OCI-LY3 (cell line): ENCODE data around the gene VKORC1.

Experiments
- H2AFZ ChIP-seq: fragments of 200-600, 300-600 bp; shearing (Covaris generic); 2 replicates; pipeline ENCODE4 v1.6.0; 2014; ENCODE audit warnings: antibody characterized with exemption, low read depth, low read length
- H3K27ac ChIP-seq: fragments of 200-600, 300-600 bp; sonication (generic); 2 replicates; pipeline ENCODE4 v1.5.1; 2014; ENCODE audit warnings: mild to moderate bottlenecking, low read length, moderate library complexity, mixed read lengths
- H3K27me3 ChIP-seq: fragments of 200-600, 300-600 bp; sonication (generic); 2 replicates; pipeline ENCODE4 v1.6.1; 2014; ENCODE audit warnings: low read depth, low read length, mixed read lengths
- H3K36me3 ChIP-seq: fragments of 200-600, 300-600 bp; sonication (generic); replicated peaks from 2 replicates; pipeline ENCODE3; 2014; ENCODE audit warnings: low read depth, low read length, mixed read lengths
- H3K4me1 ChIP-seq: fragments of 300-600, 200-600 bp; sonication (generic); 2 replicates; pipeline ENCODE4 v1.6.1; 2014; ENCODE audit warnings: low read length, mixed read lengths
- H3K4me2 ChIP-seq: fragments of 200-600, 300-600 bp; sonication (generic); 2 replicates; pipeline ENCODE4 v1.6.1; 2014; ENCODE audit warnings: low read length, mixed read lengths
- H3K4me3 ChIP-seq: fragments of 300-600, 200-600 bp; sonication (generic); 2 replicates; pipeline ENCODE4 v1.5.1; 2014; ENCODE audit warnings: antibody characterized with exemption, mild to moderate bottlenecking, low read length, moderate library complexity
- H3K79me2 ChIP-seq: fragments of 300-600, 200-600 bp; shearing (Covaris generic); 2 replicates; pipeline ENCODE4 v1.6.1; 2014; ENCODE audit warnings: mild to moderate bottlenecking, low read length, mixed read lengths
- H3K9ac ChIP-seq: fragments of 300-600, 200-600 bp; shearing (Covaris generic); 2 replicates; pipeline ENCODE4 v1.6.0; 2014; ENCODE audit warnings: mild to moderate bottlenecking, low read length, moderate library complexity
- H3K9me3 ChIP-seq: fragments of 200-600, 300-600 bp; shearing (Covaris generic); 2 replicates; pipeline ENCODE4 v1.6.1; 2014; ENCODE audit warnings: low read length, mixed read lengths; ENCODE audit not compliant: insufficient read depth
- H4K20me1 ChIP-seq: fragments of 200-600, 300-600 bp; sonication (generic); 2 replicates; pipeline ENCODE4 v1.6.1; 2016; ENCODE audit warnings: low read length, mixed read lengths; ENCODE audit not compliant: insufficient read depth
- CTCF ChIP-seq: fragments of 200-600, 300-600 bp; sonication (generic); IDR thresholded peaks from 2 replicates; pipeline ENCODE4 v1.5.1; 2014; ENCODE audit warnings: antibody characterized with exemption, low read length, low read depth
- EZH2phosphoT487 ChIP-seq: fragments of 200-600 bp; shearing (Covaris generic); IDR thresholded peaks from 2 replicates; pipeline ENCODE4 v1.6.1; 2018; ENCODE audit warnings: antibody characterized with exemption, mixed run types, low read depth

Gene VKORC1

GRCh38 chr16:31083981-31084380 lies 10.6 kb downstream of the VKORC1 start:
- no peak overlapping the region for H3K27ac ChIP-seq
- H3K9me3 ChIP-seq: no peaks in the 10 kb centered on the region
- no peak overlapping the region for H3K9ac ChIP-seq
- H4K20me1 ChIP-seq: peaks cover 2% of the 10 kb centered on the region; the same call in 1 of the 2 replicates
- H3K79me2 ChIP-seq: no peaks in the 10 kb centered on the region; the same call in 1 of the 2 replicates
- no peaks in the 10 kb centered on the region for H3K27me3 ChIP-seq
- H3K4me2 ChIP-seq: no peak overlapping the region
- H3K4me1 ChIP-seq: no peaks in the 10 kb centered on the region
- H2AFZ ChIP-seq: no peak overlapping the region
- H3K36me3 ChIP-seq: peaks cover 22% of the 10 kb centered on the region
- H3K4me3 ChIP-seq: no peak overlapping the region
- TF ChIP-seq CTCF: no peak
- no peak for TF ChIP-seq EZH2phosphoT487

- H3K79me2 ChIP-seq: no peaks in the 10 kb centered on the region; the same call in 1 of the 2 replicates
- H3K9me3 ChIP-seq: no peaks in the 10 kb centered on the region
- H3K4me1 ChIP-seq: no peaks in the 10 kb centered on the region
- H3K9ac ChIP-seq: no peak overlapping the region
- H3K27ac ChIP-seq: no peak overlapping the region
- peaks cover 24% of the 10 kb centered on the region for H3K36me3 ChIP-seq
- peaks cover 3% of the 10 kb centered on the region; the same call in 1 of the 2 replicates for H4K20me1 ChIP-seq
- H3K27me3 ChIP-seq: no peaks in the 10 kb centered on the region
- H3K4me3 ChIP-seq: no peak overlapping the region
- H3K4me2 ChIP-seq: no peak overlapping the region
- TF ChIP-seq CTCF (no peak), EZH2phosphoT487 (no peak)
- no peak overlapping the region for H2AFZ ChIP-seq
These were observed 11.0 kb downstream of the VKORC1 start for GRCh38 chr16:31083556-31083955.

GRCh38 chr16:31083081-31083480 lies 11.5 kb downstream of the VKORC1 start:
- H3K4me1 ChIP-seq: no peaks in the 10 kb centered on the region
- H2AFZ ChIP-seq: no peak overlapping the region
- H3K27ac ChIP-seq: no peak overlapping the region
- peaks cover 3% of the 10 kb centered on the region; the same call in 1 of the 2 replicates for H4K20me1 ChIP-seq
- no peak overlapping the region for H3K4me3 ChIP-seq
- no peaks in the 10 kb centered on the region for H3K9me3 ChIP-seq
- no peaks in the 10 kb centered on the region for H3K27me3 ChIP-seq
- H3K79me2 ChIP-seq: no peaks in the 10 kb centered on the region; the same call in 1 of the 2 replicates
- H3K4me2 ChIP-seq: no peak overlapping the region
- no peak for TF ChIP-seq CTCF
- no peak for TF ChIP-seq EZH2phosphoT487
- H3K36me3 ChIP-seq: peaks cover 28% of the 10 kb centered on the region
- H3K9ac ChIP-seq: no peak overlapping the region

- H3K79me2 ChIP-seq: no peaks in the 10 kb centered on the region; the same call in 1 of the 2 replicates
- TF ChIP-seq CTCF: no peak
- TF ChIP-seq EZH2phosphoT487: no peak
- no peaks in the 10 kb centered on the region for H3K27me3 ChIP-seq
- no peak overlapping the region for H3K4me3 ChIP-seq
- no peaks in the 10 kb centered on the region for H3K4me1 ChIP-seq
- peaks cover 3% of the 10 kb centered on the region; the same call in 1 of the 2 replicates for H4K20me1 ChIP-seq
- peaks cover 34% of the 10 kb centered on the region for H3K36me3 ChIP-seq
- no peak overlapping the region for H3K9ac ChIP-seq
- no peak overlapping the region for H3K27ac ChIP-seq
- H3K4me2 ChIP-seq: no peak overlapping the region
- no peak overlapping the region for H2AFZ ChIP-seq
- H3K9me3 ChIP-seq: no peaks in the 10 kb centered on the region
These were observed 12.1 kb downstream of the VKORC1 start for GRCh38 chr16:31082368-31083045.
